Measurements from ENCODE around the gene MAPKBP1.
A peak's percentile ranks its signal among the peaks of the same experiment; 100 is the strongest.
"Not testable (repeated sequence)": the region's sequence is repeated elsewhere in the genome, so short reads cannot be mapped to it uniquely, and the experiment has no call there.

MAPKBP1 gene

GRCh38 chr15:41774062-41774881, at the start of gene MAPKBP1:
TSS of gene MAPKBP1 (plus strand) at chr15:41774484. CDS start at chr15:41775276, 792 bp downstream.
- peak; percentile 84 for TF ChIP-seq CTCF (IDR thresholded peaks at IDR 0.05; ENCODE audit: borderline replicate concordance, insufficient read depth, low read depth, low read length)
- peak within 1 kb of the TSS; percentile 83 for H3K4me3 ChIP-seq (ENCODE audit: low read depth, low read length)

GRCh38 chr15:41727143-41727542, 47.1 kb upstream of the MAPKBP1 start:
- no peak overlapping the region for H3K4me3 ChIP-seq (ENCODE audit: low read depth, low read length)
- no peak for TF ChIP-seq CTCF (IDR thresholded peaks at IDR 0.05; ENCODE audit: borderline replicate concordance, insufficient read depth, low read depth, low read length)

GRCh38 chr15:41728061-41728460, 46.2 kb upstream of the MAPKBP1 start:
- H3K4me3 ChIP-seq (ENCODE audit: low read depth, low read length) = not testable (repeated sequence)

GRCh38 chr15:41730543-41730942, 43.7 kb upstream of the MAPKBP1 start:
- no peak overlapping the region for H3K4me3 ChIP-seq (ENCODE audit: low read depth, low read length)
- no peak for TF ChIP-seq CTCF (IDR thresholded peaks at IDR 0.05; ENCODE audit: borderline replicate concordance, insufficient read depth, low read depth, low read length)

GRCh38 chr15:41732483-41732882, 41.8 kb upstream of the MAPKBP1 start:
- TF ChIP-seq CTCF (IDR thresholded peaks at IDR 0.05; ENCODE audit: borderline replicate concordance, insufficient read depth, low read depth, low read length) = no peak
- no peak overlapping the region for H3K4me3 ChIP-seq (ENCODE audit: low read depth, low read length)

GRCh38 chr15:41734079-41734478, 40.2 kb upstream of the MAPKBP1 start:
- no peak overlapping the region for H3K4me3 ChIP-seq (ENCODE audit: low read depth, low read length)
- TF ChIP-seq CTCF (IDR thresholded peaks at IDR 0.05; ENCODE audit: borderline replicate concordance, insufficient read depth, low read depth, low read length) = no peak

GRCh38 chr15:41735046-41735445, 39.2 kb upstream of the MAPKBP1 start:
- no peak for TF ChIP-seq CTCF (IDR thresholded peaks at IDR 0.05; ENCODE audit: borderline replicate concordance, insufficient read depth, low read depth, low read length)
- H3K4me3 ChIP-seq (ENCODE audit: low read depth, low read length) = no peak overlapping the region

GRCh38 chr15:41735492-41735891, 38.8 kb upstream of the MAPKBP1 start:
- H3K4me3 ChIP-seq (ENCODE audit: low read depth, low read length) = not testable (repeated sequence)

Data from GM12875 (cell line).